ENCODE data around the gene GRAMD1A.

Gene GRAMD1A

DNA sequence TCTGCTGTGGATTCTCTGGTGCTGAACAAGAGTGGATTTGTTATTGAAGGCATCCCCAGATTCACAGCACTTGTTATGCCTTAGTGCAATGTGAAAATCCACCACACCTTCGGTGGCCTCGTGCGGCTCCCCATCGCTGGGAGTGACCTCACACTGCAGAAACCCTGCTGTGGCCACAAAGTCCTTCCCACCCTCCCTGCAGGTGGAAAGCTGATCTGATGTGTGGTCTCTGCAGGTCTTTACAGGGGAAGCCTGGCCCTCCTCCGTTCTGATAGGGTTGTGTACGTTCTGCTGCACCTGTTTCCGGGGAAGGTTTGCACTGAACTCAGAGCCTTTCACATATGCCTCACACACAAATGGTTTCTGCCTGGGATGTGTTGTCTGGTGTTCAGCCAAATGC lies 41.1 kb upstream of the GRAMD1A start:
- Histone ChIP-seq H4K20me1 (ENCODE audit: control insufficient read depth, insufficient read depth, low read depth, low read length) (no peaks in the 10 kb centered on the region), H3K36me3 (ENCODE audit: control insufficient read depth, low read length) (peaks cover 54% of the 10 kb centered on the region), H3K9me3 (ENCODE audit: control insufficient read depth, insufficient read depth, low read length) (peaks cover 48% of the 10 kb centered on the region), H3K27ac (ENCODE audit: low read depth, low read length) (no peak overlapping the region), H3K27me3 (ENCODE audit: control insufficient read depth, low read length) (no peaks in the 10 kb centered on the region), H3K79me2 (ENCODE audit: control insufficient read depth, low read length) (peaks cover 28% of the 10 kb centered on the region), H3K9me2 (replicated peaks; ENCODE audit: control insufficient read depth, low read length) (no peaks in the 10 kb centered on the region), H3K4me2 (ENCODE audit: low read length) (no peak overlapping the region), H3K4me1 (ENCODE audit: control insufficient read depth, low read length) (peaks cover 17% of the 10 kb centered on the region), H3F3A (ENCODE audit: control insufficient read depth, insufficient read depth) (peaks cover 2% of the 10 kb centered on the region; the same call in 1 of the 2 replicates), H3K4me3 (ENCODE audit: low read length) (no peak overlapping the region)
- TF ChIP-seq EZH2phosphoT487 (IDR thresholded peaks at IDR 0.05; ENCODE audit: borderline replicate concordance, low read length), result no peak
- TF ChIP-seq, protein P1, sequence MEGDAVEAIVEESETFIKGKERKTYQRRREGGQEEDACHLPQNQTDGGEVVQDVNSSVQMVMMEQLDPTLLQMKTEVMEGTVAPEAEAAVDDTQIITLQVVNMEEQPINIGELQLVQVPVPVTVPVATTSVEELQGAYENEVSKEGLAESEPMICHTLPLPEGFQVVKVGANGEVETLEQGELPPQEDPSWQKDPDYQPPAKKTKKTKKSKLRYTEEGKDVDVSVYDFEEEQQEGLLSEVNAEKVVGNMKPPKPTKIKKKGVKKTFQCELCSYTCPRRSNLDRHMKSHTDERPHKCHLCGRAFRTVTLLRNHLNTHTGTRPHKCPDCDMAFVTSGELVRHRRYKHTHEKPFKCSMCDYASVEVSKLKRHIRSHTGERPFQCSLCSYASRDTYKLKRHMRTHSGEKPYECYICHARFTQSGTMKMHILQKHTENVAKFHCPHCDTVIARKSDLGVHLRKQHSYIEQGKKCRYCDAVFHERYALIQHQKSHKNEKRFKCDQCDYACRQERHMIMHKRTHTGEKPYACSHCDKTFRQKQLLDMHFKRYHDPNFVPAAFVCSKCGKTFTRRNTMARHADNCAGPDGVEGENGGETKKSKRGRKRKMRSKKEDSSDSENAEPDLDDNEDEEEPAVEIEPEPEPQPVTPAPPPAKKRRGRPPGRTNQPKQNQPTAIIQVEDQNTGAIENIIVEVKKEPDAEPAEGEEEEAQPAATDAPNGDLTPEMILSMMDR (IDR thresholded peaks at IDR 0.05; ENCODE audit: low read depth, low read length, poor library complexity, severe bottlenecking), result no peak

DNA sequence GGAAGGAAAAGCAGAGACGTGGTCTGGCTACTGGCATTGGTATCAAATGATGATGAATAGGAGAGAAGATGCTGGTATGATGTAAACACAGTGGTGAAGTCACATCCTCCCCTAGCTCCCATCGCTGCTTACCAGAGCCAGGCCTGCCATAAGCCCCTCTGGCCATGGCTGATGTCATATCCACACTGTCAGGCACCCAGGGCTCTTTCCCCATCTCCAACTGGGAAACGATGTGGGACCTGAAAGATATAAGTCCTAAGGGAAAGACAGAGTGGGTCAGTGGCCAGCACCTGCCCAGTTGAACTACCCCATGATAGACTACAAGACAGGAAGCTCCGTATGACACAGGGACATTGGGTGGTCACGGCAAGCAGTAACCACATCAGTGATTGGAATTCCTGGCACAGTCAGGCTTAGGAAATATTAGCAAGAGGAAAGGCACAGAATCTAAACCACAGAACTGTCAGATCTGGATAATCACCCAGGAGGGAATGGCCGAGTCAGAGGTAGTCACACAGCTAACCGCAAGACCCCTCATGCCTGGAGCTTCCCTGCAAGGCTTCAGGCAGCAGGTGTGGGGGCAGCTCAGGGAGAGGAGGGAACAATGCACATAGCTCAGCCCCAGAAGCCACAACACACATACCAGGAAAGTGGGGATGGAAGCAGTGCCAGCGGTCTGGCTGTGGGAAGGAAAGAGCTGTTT lies 39.9 kb upstream of the GRAMD1A start:
- H3K36me3 ChIP-seq (ENCODE audit: control insufficient read depth, low read length), result peaks cover 54% of the 10 kb centered on the region
- H3K4me1 ChIP-seq (ENCODE audit: control insufficient read depth, low read length), result peaks cover 19% of the 10 kb centered on the region
- no peaks in the 10 kb centered on the region for H3K9me2 ChIP-seq (replicated peaks; ENCODE audit: control insufficient read depth, low read length)
- TF ChIP-seq, protein P1 (IDR thresholded peaks at IDR 0.05; ENCODE audit: low read depth, low read length, poor library complexity, severe bottlenecking), result no peak
- TF ChIP-seq EZH2phosphoT487 (IDR thresholded peaks at IDR 0.05; ENCODE audit: borderline replicate concordance, low read length), result no peak
- H3K4me2 ChIP-seq (ENCODE audit: low read length), result no peak overlapping the region
- no peak overlapping the region for H3K27ac ChIP-seq (ENCODE audit: low read depth, low read length)
- H3F3A ChIP-seq (ENCODE audit: control insufficient read depth, insufficient read depth), result peaks cover 2% of the 10 kb centered on the region; the same call in 1 of the 2 replicates
- H3K9me3 ChIP-seq (ENCODE audit: control insufficient read depth, insufficient read depth, low read length), result peaks cover 44% of the 10 kb centered on the region
- H3K4me3 ChIP-seq (ENCODE audit: low read length), result no peak overlapping the region
- H3K79me2 ChIP-seq (ENCODE audit: control insufficient read depth, low read length), result peaks cover 28% of the 10 kb centered on the region
- no peaks in the 10 kb centered on the region for H3K27me3 ChIP-seq (ENCODE audit: control insufficient read depth, low read length)
- no peaks in the 10 kb centered on the region for H4K20me1 ChIP-seq (ENCODE audit: control insufficient read depth, insufficient read depth, low read depth, low read length)

DNA sequence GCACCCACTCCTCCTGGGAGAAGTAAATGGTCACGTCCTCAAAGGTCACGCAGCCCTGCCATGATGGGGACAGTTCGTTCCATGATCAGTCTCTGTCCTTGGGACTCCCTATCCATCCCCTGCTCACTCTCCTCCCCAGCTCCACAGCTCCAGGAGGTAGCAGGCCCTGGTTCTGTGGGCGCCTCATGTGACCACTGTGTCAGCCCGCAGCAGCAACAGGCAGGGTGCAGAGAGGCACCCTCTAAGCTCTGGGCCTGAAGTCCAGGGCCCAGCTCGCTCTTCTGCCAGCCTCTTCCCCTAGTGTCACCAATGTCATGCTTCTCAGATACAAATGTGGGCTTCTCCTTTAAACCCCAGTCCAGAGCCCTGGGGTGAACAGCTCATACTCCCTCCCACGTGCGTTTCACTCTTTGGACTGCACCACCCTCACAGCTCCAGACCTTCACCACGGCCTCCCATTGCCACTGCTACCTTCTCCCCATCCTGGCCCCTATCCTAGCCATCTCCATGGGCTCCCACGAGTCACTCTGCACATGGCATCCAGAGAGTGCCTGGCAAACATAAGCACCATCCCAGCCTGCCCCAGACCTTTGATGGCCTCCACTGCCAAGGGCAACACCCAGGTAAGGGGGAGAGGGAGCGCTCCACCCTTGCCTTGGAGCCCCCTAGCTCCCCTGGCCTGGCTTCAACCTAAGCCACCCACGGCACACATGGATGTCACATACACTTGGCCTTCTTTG lies 39.0 kb upstream of the GRAMD1A start:
- Histone ChIP-seq H3K36me3 (ENCODE audit: control insufficient read depth, low read length) (peaks cover 54% of the 10 kb centered on the region), H3F3A (ENCODE audit: control insufficient read depth, insufficient read depth) (peaks cover 2% of the 10 kb centered on the region; the same call in 1 of the 2 replicates), H3K4me1 (ENCODE audit: control insufficient read depth, low read length) (peaks cover 19% of the 10 kb centered on the region), H3K9me2 (replicated peaks; ENCODE audit: control insufficient read depth, low read length) (no peaks in the 10 kb centered on the region), H3K79me2 (ENCODE audit: control insufficient read depth, low read length) (peaks cover 28% of the 10 kb centered on the region), H3K27ac (ENCODE audit: low read depth, low read length) (no peak overlapping the region), H3K27me3 (ENCODE audit: control insufficient read depth, low read length) (no peaks in the 10 kb centered on the region), H3K9me3 (ENCODE audit: control insufficient read depth, insufficient read depth, low read length) (peaks cover 44% of the 10 kb centered on the region), H3K4me2 (ENCODE audit: low read length) (no peak overlapping the region), H3K4me3 (ENCODE audit: low read length) (no peak overlapping the region), H4K20me1 (ENCODE audit: control insufficient read depth, insufficient read depth, low read depth, low read length) (no peaks in the 10 kb centered on the region)
- no peak for TF ChIP-seq EZH2phosphoT487 (IDR thresholded peaks at IDR 0.05; ENCODE audit: borderline replicate concordance, low read length)
- TF ChIP-seq, protein P1 (IDR thresholded peaks at IDR 0.05; ENCODE audit: low read depth, low read length, poor library complexity, severe bottlenecking), result no peak
